HS-5 (cell line): ENCODE results near the gene IFNA14.
"Not testable (repeated sequence)": the region's sequence is repeated elsewhere in the genome, so short reads cannot be mapped to it uniquely, and the experiment has no call there.

Experiments
- DNase-seq: peaks from one replicate; pipeline ENCODE4 v3.0.0-alpha.2; 2012; ENCODE audit warnings: low read depth

The IFNA14 gene

DNA sequence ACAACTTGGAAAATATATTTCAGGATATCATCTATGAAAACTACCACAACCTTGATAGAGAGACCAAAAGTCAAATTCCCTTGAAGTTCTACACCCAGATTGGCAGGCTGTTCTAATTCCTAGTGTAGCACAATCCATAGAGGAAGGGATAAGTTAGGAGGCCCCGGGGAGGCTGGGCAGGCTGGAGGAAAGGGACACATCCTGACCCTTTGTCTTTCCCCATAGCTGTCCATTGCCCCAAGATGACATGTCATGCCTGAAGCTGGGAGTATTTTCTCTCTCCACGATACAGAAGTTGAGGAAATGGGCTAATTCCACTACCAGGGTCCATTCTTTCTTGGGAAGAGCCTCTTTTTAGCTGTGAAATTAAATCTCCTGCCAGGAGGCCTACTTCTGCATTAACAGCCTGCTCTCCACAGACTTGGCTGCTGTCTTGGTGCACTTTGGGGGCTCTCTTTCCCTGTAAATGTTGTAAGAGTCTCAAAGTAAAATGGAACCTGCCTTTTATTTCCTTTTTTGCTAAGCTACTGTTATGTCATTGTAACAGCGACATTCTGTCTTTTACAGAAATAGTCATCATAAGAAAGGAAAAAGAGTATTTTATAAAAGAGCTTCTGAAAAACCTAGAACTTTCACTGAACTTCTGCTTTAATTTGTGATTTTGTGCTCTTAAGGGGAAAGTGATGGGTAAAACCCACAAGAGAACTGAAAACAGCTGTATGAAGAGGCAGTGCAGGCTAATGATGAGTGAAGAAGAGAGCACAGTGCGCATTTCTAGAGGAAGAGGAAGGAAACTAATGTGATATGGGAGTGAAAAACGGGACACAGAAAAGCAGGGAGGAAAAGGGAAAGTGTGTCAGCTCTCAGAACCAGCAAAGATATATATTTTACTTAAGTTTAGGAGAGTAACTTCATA, 26.1 kb downstream of the IFNA14 start:
- DNase-seq = not testable (repeated sequence)

GRCh38 chr9:21212160-21212559, 27.6 kb downstream of the IFNA14 start:
- DNase-seq = not testable (repeated sequence)

- DNase-seq = not testable (repeated sequence)
Measured at GRCh38 chr9:21210782-21211181, 29.0 kb downstream of the IFNA14 start.

DNA sequence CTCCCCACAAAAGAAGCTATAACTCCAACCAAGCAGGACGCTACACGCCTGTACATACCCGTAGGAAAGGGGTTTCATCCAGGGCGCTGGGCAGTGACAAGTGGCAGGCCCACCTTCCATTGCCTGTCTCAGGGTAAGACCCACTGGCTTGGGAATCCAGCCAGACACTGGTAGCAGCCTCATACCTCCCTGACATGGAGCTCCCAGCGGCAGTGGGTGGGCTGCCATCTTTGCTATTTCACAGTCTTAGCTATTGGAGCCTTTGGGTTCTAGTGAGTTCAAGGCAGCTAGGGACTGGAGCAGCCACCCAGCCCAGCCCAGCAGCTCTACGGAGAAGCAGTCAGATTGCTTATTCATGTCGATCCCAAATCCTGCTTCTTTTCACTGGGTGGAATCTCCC, 29.5 kb downstream of the IFNA14 start:
- DNase-seq = no peak

- DNase-seq = not testable (repeated sequence)
Measured at GRCh38 chr9:21207043-21207442, 32.8 kb downstream of the IFNA14 start, which contains the start of gene IFNA10. IFNA10 (minus strand) TSS chr9:21207143; CDS start chr9:21207097, 46 bp downstream.

GRCh38 chr9:21205204-21205603, 34.6 kb downstream of the IFNA14 start:
- no peak for DNase-seq

DNA sequence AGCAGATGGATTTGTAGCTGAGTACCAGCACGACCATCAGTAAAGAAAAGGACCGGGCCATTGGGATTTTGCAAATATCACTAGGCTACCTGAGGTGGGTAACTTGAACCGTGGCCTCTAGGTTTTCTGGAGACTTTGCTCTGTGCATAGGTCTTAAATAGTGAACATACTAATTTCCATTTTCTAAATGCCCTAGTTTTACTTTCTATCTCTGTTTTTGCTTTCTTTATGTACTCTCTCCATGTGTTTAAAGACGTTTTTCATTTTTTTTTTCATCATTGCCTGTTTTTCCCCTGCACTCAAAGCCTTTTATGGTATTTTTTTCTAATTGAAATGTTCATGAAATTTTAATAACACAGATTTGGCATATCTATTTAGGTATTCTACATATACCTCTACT, 37.7 kb downstream of the IFNA14 start, which contains the start of gene IFNA7:
Gene IFNA7, minus strand, starts transcription at position 101 of the 400 bp plus-strand sequence. Its CDS starts 40 bp downstream, at position 61.
- DNase-seq = not testable (repeated sequence)

- DNase-seq = not testable (repeated sequence)
Measured at GRCh38 chr9:21194867-21195776, 44.7 kb downstream of the IFNA14 start.
